K562 (cell line): ENCODE results near the gene TRAPPC1. TPM values are rescaled to one million over a fixed set of nuclear protein-coding genes. Genes with fewer than 3 reads are reported as not detected.

ENCODE experiments used
- ATAC-seq: fragments of 200-7000 bp; cut with Tn5 transposase; 3 replicates; pipeline ENCODE4 v1.9.1; 2020; ENCODE audit warnings: moderate library complexity
- BruUV-seq: library from RNA; stranded (reverse); fragments of 400-500 nt; replicated peaks from 2 replicates; lab custom pipeline; 2021; lab: Mats Ljungman, UMichigan
- CTCF ChIA-PET: fragments of 300-600 bp; formaldehyde crosslinking; extraction: SDS; loops from one replicate; lab custom pipeline; 2021; ENCODE audit warnings: low intra/inter-chr PET ratio; lab: Yijun Ruan, JAX
- POLR2A ChIA-PET: fragments of 300-600, 350-650 bp; sonication (Branson Sonifier 250); formaldehyde crosslinking; extraction: SDS; loops from one replicate; lab custom pipeline; 2021; ENCODE audit warnings: antibody characterized with exemption, inconsistent platforms; lab: Yijun Ruan, JAX
- DNase-seq, 4 experiments: peaks; one replicate each; pipeline versions ENCODE4 v3.0.0 to v3.0.0-alpha.2; 2011 to 2018; ENCODE audit warnings: low spot score in 3 of 4, mixed read lengths in 3 of 4; ENCODE audit errors: extremely low read depth in 1 of 4
- FAIRE-seq: peaks from 2 replicates; lab custom pipeline; 2011; peaks lifted over from hg19 to GRCh38; lab: Jason Lieb, UNC
- H2AFZ ChIP-seq: 2 replicates; pipeline ENCODE4 v1.6.0; 2011; ENCODE audit warnings: low read depth, low read length, control low read depth, inconsistent platforms
- H3K27ac ChIP-seq: fragments of 200-600 bp; 3 replicates; pipeline ENCODE4 v1.8.0; 2011; ENCODE audit warnings: low read depth, mild to moderate bottlenecking, control low read depth, inconsistent platforms, low read length, moderate library complexity, mixed read lengths; ENCODE audit errors: extremely low read depth
- H3K27me3 ChIP-seq, 2 experiments: fragments of 300-600 bp in 1 of 2; 2 replicates in 1 of 2; 3 replicates in 1 of 2; pipeline versions ENCODE4 v1.6.0 to v1.8.0; 2011; ENCODE audit warnings: inconsistent platforms in 2 of 2, low read length in 2 of 2, mild to moderate bottlenecking in 1 of 2, mixed read lengths in 1 of 2, moderate library complexity in 1 of 2; ENCODE audit not compliant: control insufficient read depth in 2 of 2, insufficient read depth in 2 of 2
- H3K36me3 ChIP-seq: fragments of 300-600 bp; 3 replicates; pipeline ENCODE4 v1.8.0; 2011; ENCODE audit warnings: mild to moderate bottlenecking, low read length, inconsistent platforms; ENCODE audit not compliant: control insufficient read depth, insufficient read depth
- H3K4me1 ChIP-seq, 2 experiments: fragments of 200-600 bp in 1 of 2; replicated peaks in 1 of 2; 2 replicates in 1 of 2; 3 replicates in 1 of 2; pipeline versions ENCODE4 v1.5.1 to v1.8.0; 2011; ENCODE audit warnings: inconsistent platforms in 2 of 2, low read length in 2 of 2, mild to moderate bottlenecking in 1 of 2, mixed read lengths in 1 of 2, moderate library complexity in 1 of 2; ENCODE audit not compliant: control insufficient read depth in 2 of 2, insufficient read depth in 2 of 2
- H3K4me2 ChIP-seq: 2 replicates; pipeline ENCODE4 v1.6.1; 2011; ENCODE audit warnings: low read length, control low read depth, inconsistent platforms, mixed read lengths; ENCODE audit not compliant: insufficient read depth
- H3K4me3 ChIP-seq: fragments of 200-600 bp; sonication (generic), shearing (Covaris generic); 2 replicates; pipeline ENCODE4 v1.5.1; 2016; ENCODE audit warnings: control low read depth, inconsistent platforms
- H3K79me2 ChIP-seq: fragments of 200-600 bp; 3 replicates; pipeline ENCODE4 v1.8.0; 2011; ENCODE audit warnings: low read length, inconsistent platforms; ENCODE audit not compliant: control insufficient read depth, insufficient read depth
- H3K9ac ChIP-seq, 2 experiments: 2 replicates each; pipeline versions ENCODE4 v1.6.0 to v1.6.1; 2011; ENCODE audit warnings: low read depth in 2 of 2, low read length in 2 of 2, control low read depth in 1 of 2, inconsistent platforms in 1 of 2, mild to moderate bottlenecking in 1 of 2, mixed read lengths in 1 of 2; ENCODE audit not compliant: insufficient read depth in 1 of 2
- H3K9me1 ChIP-seq: one replicate; pipeline ENCODE4 v1.6.0; 2011; ENCODE audit warnings: inconsistent platforms, mild to moderate bottlenecking, low read length, moderate library complexity; ENCODE audit not compliant: control insufficient read depth, insufficient read depth
- H3K9me3 ChIP-seq: replicated peaks from 2 replicates; pipeline ENCODE4 v1.5.1; 2011; ENCODE audit warnings: low read depth, low read length, inconsistent platforms; ENCODE audit not compliant: control insufficient read depth, insufficient read depth
- H4K20me1 ChIP-seq: replicated peaks from 2 replicates; pipeline ENCODE4 v1.6.1; 2011; ENCODE audit warnings: low read length, inconsistent platforms, mixed read lengths; ENCODE audit not compliant: control insufficient read depth, insufficient read depth
- ARID1B ChIP-seq: fragments of 450-650 bp; IDR thresholded peaks from 2 replicates; pipeline ENCODE4 v1.6.1; 2016; ENCODE audit warnings: antibody characterized with exemption, mild to moderate bottlenecking, inconsistent platforms
- CCNT2 ChIP-seq: IDR thresholded peaks from 2 replicates; pipeline ENCODE4 v1.6.1; 2011; ENCODE audit warnings: borderline replicate concordance, low read depth, mild to moderate bottlenecking, moderate library complexity, mixed read lengths, low read length; ENCODE audit not compliant: insufficient read length; ENCODE audit errors: extremely low read depth
- HDAC1 ChIP-seq, 2 experiments: fragments of 450-650 bp; IDR thresholded peaks; 2 replicates each; pipeline ENCODE4 v1.6.1; 2016 to 2017; ENCODE audit warnings: inconsistent platforms in 1 of 2, mild to moderate bottlenecking in 1 of 2, moderate library complexity in 1 of 2
- HDAC6 ChIP-seq: IDR thresholded peaks from 2 replicates; pipeline ENCODE4 v1.6.1; 2012; ENCODE audit warnings: low read depth, mild to moderate bottlenecking, control low read depth, inconsistent platforms, low read length, moderate library complexity
- MAX ChIP-seq: sonication (generic); formaldehyde crosslinking; IDR thresholded peaks from 2 replicates; pipeline ENCODE4 v1.9.0; 2022; ENCODE audit warnings: mild to moderate bottlenecking, missing genetic modification reagents
- MEIS2 ChIP-seq: fragments of 450-650 bp; IDR thresholded peaks from 2 replicates; pipeline ENCODE4 v1.6.1; 2014; ENCODE audit warnings: mild to moderate bottlenecking; ENCODE audit not compliant: partially characterized antibody
- PRDM10 ChIP-seq: fragments of 450-650 bp; IDR thresholded peaks from 2 replicates; pipeline ENCODE4 v1.6.1; 2018; ENCODE audit not compliant: partially characterized antibody
- TFAP4 ChIP-seq: sonication (generic); formaldehyde crosslinking; IDR thresholded peaks from 2 replicates; pipeline ENCODE4 v1.8.0; 2022; ENCODE audit warnings: missing genetic modification reagents, mild to moderate bottlenecking, moderate library complexity, borderline replicate concordance
- UBTF ChIP-seq, 2 experiments: IDR thresholded peaks; 2 replicates each; pipeline ENCODE4 v1.6.1; 2012; ENCODE audit warnings: improper control_type of control experiment in 2 of 2, low read depth in 2 of 2, low read length in 2 of 2, borderline replicate concordance in 1 of 2
- ZBTB17 ChIP-seq: fragments of 450-650 bp; formaldehyde crosslinking; IDR thresholded peaks from 2 replicates; pipeline ENCODE4 v1.4.0; 2020; ENCODE audit warnings: mild to moderate bottlenecking
- ZBTB7A ChIP-seq: IDR thresholded peaks from 2 replicates; pipeline ENCODE4 v1.6.1; 2011; ENCODE audit warnings: low read depth, mild to moderate bottlenecking, low read length, moderate library complexity, borderline replicate concordance; ENCODE audit not compliant: control insufficient read depth
- WGBS: fragments of 100-300 bp; shearing (Covaris generic); methylation state at CpG from one replicate; pipeline ENCODE4 v1.1.6; 2016; ENCODE audit warnings: low coverage, mixed read lengths; ENCODE audit not compliant: insufficient coverage; ENCODE audit errors: missing lambda C conversion rate; 5-methylcytosine and 5-hydroxymethylcytosine counted together
- in situ Hi-C: fragments of 300-500 bp; cut with MboI; formaldehyde crosslinking; loops from 4 replicates; pipeline ENCODE4 v1.15.0; 2018; ENCODE audit warnings: inconsistent platforms, mixed read lengths
- intact Hi-C: fragments of 100-400 bp; cut with micrococcal nuclease; formaldehyde crosslinking; loops from 2 replicates; pipeline ENCODE4 v1.14.2; 2022
- polyA plus RNA-seq, 8 experiments: library from polyadenylated mRNA; depleted of rRNA in 4 of 8; stranded (reverse) in 5 of 8; unstranded in 3 of 8; fragments of >200 nt; fragmentation: Nextera tagmentation in 2 of 8; fragmentation: Illumina TruSeq in 1 of 8; extraction: Ambion mirVana in 2 of 8; extraction: Trizol in 1 of 8; gene quantifications; 2 replicates each; pipeline versions ENCODE4 v1.2.1 to v1.2.3, GENCODE V29; 2011 to 2014; ENCODE audit warnings: inconsistent platforms in 1 of 8, missing spikeins in 1 of 8
- total RNA-seq, 7 experiments: library from RNA; depleted of rRNA in 6 of 7; stranded (reverse); fragments of >200 nt in 6 of 7; fragmentation: Illumina TruSeq in 2 of 7; extraction: Trizol in 2 of 7; gene quantifications; 2 replicates each; pipeline versions ENCODE4 v1.2.1 to v1.2.3, GENCODE V29; 2011 to 2021; ENCODE audit warnings: low replicate concordance in 1 of 7

TRAPPC1 gene
- total and polyA plus RNA-seq, 9 of the 15 experiments (the other 6 are each of a cell fraction or from before 2014, with no cell fraction given) = 11.7 to 82.8 (median 36.2) TPM

GRCh38 chr17:7885367-7886226 is 46.1 kb downstream of the TRAPPC1 start:
- ChIA-PET POLR2A (interaction anchor here (0.7 to 1.0 kb wide), 3 partner anchors 12 to 188 kb away, joined by 3 read pairs; no protein-coding TSS in a partner anchor), CTCF (no interaction called here)
- Histone ChIP-seq H3K9me3 (no peaks in the 10 kb centered on the region), H3K4me1 (peaks cover 38% of the 10 kb centered on the region in 2 experiments), H3K79me2 (peaks cover 59% of the 10 kb centered on the region), H3K27me3 (no peaks in the 10 kb centered on the region), H3K9me1 (peaks cover 3% of the 10 kb centered on the region), H4K20me1 (no peaks in the 10 kb centered on the region; the same call in 1 of the 2 replicates), H3K27ac (peak overlapping the region; percentile 97), H3K4me3 (peak overlapping the region; percentile 66), H3K4me2 (peak overlapping the region; percentile 92), H3K36me3 (peaks cover 24% of the 10 kb centered on the region; the same call in 1 of the 3 replicates), H2AFZ (peak overlapping the region; percentile 66), H3K9ac (peak overlapping the region; percentile 86 to 97)
- ATAC-seq (peak; percentile 68), FAIRE-seq (no peak), DNase-seq (peak; percentile 55 to 82 (median 70))
- BruUV-seq = no TSS peak
- in situ Hi-C loops = no loop called here
- under 1% methylated on average over 18 of the region's 64 CpGs for whole genome bisulfite sequencing
- intact Hi-C loops = loop anchor here (2.0 kb wide), 1 partner anchor 29 kb away; the partner anchor contains the start of gene NAA38
- TF ChIP-seq UBTF (IDR thresholded peaks at IDR 0.05; ENCODE audit: borderline replicate concordance in 1 of 2, low read depth in 2 of 2, low read length in 2 of 2) (0 out of 4 replicates have a peak, but pooled peaks of 1 of the 2 experiments have one; percentile 10), HDAC1 (IDR thresholded peaks at IDR 0.05) (peak in 1 of 2 experiments; percentile 83; a peak in 1 of 4 replicates), CCNT2 (peak; percentile 50), ARID1B (0 out of 2 replicates have a peak, but pooled peaks have one; percentile 8), MAX (peak; percentile 69), MEIS2 (peak; percentile 93), TFAP4 (CRISPR knock-in tag) (peak; percentile 99), ZBTB17 (0 out of 2 replicates have a peak, but pooled peaks have one; percentile 15), ZBTB7A (peak; percentile 90), PRDM10 (peak; percentile 91), HDAC6 (no peak)
